HG03460 (cell line): ENCODE results near the gene NXPH4.

Source experiments
- ATAC-seq: cut with Tn5 transposase; IDR thresholded peaks from one replicate; pipeline ENCODE4 v1.9.1; 2021; ENCODE audit not compliant: unreplicated experiment

The NXPH4 gene

GRCh38 chr12:57183939-57184725, 32.5 kb upstream of the NXPH4 start:
- no peak for ATAC-seq

GRCh38 chr12:57185403-57185802, 31.2 kb upstream of the NXPH4 start:
- no peak for ATAC-seq

DNA sequence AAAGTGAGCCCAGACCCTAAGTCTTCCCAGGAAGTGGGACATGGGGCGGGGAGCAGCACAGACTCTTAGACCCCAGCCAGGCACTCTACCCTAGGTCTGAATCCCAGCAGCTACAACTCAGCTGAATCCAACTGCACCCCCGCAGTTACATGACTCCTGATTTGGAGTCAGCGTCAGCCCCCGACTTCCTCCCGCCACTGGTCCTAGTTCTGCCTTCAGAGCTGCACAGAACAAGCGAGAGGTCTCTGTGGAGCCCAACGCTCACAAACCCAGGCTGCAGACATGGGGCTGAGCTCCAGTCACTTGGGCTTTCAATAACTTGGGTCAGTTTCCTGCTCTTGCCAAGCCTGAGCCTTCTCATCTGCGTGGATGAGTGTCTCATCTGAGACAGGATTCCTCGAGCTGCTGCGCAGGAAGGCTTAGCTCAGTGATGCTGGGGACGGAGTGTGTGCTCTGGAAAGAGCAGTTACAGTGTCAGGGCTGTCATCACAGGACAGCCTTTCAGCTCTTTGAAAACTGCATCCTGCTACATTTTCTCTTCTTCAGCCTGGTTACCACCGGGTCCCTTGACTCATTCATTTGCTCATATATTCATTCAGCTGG, 30.6 kb upstream of the NXPH4 start:
- no peak for ATAC-seq

DNA sequence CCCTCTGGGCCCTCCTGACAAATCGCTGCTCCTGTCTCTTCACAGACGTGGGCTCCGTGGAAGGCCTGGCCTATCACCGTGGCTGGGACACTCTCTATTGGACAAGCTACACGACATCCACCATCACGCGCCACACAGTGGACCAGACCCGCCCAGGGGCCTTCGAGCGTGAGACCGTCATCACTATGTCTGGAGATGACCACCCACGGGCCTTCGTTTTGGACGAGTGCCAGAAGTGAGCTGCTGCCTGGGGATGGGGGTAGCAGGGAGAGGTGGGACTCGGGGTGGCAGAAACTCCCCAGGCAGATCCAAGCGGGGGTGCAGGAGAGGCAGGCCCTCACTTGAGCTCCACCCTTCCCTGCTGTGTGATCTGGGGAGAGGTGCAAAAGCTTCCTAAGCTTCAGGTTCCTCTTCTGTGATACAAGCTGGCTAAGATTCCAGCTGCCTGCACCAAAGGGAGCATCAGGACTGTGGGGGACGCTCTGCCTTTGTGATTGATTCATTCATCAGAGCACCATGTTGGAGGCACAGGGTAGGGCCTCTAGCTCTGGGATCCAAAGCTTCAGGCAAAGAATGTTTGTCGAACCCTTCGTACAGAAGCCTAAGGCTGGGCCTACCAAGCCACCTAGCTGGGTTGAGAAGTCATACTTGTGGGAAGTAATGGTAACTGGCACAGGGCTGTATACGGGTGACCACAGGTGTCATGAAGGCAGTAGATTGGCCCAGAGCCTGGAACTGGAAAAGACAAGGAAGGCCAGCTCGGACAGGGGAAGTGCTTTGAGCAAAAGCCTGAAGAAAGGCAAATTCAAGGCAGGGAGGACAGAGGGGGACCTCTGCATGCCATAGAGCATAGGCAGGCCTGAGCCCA, 29.1 kb upstream of the NXPH4 start:
- no peak for ATAC-seq

DNA sequence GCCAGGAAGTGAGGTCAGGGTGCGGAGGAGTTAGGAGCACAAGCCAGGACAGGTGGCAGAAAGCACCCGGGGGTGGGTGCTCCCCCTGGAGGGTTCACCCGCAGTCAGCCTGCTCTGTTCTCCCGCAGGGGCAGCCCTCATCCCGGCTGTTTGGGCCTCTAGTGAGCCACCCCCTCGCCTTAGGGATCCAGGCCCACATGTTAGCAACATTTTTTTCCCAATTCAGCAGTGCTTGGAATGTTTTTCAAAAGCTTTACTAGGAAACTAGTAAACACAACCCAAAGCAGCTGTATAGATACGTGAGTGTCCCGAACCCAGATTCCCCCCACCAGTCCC, 28.5 kb upstream of the NXPH4 start:
- ATAC-seq = no peak

- no peak for ATAC-seq
Measured at GRCh38 chr12:57190037-57190436, 26.6 kb upstream of the NXPH4 start.

- ATAC-seq = no peak
Measured at GRCh38 chr12:57190821-57191220, 25.8 kb upstream of the NXPH4 start.

DNA sequence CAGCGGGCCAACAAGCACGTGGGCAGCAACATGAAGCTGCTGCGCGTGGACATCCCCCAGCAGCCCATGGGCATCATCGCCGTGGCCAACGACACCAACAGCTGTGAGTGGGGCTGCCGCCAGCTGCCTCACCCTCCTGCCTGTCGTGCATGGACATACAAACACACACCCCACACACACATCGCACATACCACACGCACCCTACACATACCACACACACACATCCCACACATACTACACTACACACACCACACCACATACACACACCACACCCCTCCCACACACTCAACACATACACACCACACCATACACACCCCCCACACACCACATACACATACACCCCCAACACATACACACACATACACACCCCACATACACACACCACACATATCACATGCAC, 25.2 kb upstream of the NXPH4 start:
- ATAC-seq = no peak

GRCh38 chr12:57192920-57193319, 23.7 kb upstream of the NXPH4 start:
- no peak for ATAC-seq

DNA sequence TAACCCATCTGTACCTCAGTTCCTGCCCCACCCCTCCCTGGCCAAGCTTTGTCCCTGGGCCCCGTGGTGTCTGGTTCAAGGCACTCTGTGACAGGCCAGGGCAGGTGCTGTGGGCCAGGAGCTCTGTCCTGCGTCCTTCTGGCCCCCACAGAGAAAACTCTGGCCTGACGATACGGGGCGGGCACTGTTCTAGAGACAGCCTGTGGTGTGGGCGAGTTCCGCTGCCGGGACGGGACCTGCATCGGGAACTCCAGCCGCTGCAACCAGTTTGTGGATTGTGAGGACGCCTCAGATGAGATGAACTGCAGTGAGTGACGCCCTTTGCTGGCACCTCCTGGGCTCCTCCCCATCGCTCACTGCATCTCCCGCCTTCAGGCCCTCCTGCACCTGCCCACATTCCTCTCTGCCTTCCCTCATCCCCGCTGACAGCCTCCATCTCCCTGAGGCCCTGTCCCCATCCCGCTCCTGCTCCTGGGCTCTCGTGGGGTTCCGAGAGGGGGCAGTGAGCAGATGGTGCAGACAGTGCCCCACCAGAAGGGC, 22.8 kb upstream of the NXPH4 start:
- ATAC-seq = no peak

DNA sequence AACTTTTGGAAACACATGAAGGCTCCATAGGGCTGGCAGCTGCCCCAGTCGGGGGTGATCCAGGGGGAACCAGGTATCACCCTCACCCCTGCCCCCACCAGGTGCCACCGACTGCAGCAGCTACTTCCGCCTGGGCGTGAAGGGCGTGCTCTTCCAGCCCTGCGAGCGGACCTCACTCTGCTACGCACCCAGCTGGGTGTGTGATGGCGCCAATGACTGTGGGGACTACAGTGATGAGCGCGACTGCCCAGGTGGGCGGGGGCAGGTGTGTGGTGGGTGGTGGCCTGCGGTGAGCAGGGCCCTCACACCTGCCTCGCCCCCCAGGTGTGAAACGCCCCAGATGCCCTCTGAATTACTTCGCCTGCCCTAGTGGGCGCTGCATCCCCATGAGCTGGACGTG, 22.3 kb upstream of the NXPH4 start:
- ATAC-seq = no peak

DNA sequence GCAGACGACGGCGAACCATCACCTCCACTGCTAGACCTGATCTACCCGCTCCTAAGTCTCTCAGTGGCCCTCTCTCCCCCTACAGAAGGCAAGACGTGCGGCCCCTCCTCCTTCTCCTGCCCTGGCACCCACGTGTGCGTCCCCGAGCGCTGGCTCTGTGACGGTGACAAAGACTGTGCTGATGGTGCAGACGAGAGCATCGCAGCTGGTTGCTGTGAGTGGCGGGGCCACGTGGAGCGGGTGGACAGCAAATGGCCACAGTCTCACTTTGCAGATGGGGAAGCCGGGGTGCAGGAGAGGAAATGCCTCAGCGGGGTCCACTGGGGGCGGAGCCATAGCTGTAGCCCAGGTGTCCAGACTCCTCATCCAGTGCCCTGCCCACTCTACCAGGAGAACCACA, 21.4 kb upstream of the NXPH4 start:
- no peak for ATAC-seq

DNA sequence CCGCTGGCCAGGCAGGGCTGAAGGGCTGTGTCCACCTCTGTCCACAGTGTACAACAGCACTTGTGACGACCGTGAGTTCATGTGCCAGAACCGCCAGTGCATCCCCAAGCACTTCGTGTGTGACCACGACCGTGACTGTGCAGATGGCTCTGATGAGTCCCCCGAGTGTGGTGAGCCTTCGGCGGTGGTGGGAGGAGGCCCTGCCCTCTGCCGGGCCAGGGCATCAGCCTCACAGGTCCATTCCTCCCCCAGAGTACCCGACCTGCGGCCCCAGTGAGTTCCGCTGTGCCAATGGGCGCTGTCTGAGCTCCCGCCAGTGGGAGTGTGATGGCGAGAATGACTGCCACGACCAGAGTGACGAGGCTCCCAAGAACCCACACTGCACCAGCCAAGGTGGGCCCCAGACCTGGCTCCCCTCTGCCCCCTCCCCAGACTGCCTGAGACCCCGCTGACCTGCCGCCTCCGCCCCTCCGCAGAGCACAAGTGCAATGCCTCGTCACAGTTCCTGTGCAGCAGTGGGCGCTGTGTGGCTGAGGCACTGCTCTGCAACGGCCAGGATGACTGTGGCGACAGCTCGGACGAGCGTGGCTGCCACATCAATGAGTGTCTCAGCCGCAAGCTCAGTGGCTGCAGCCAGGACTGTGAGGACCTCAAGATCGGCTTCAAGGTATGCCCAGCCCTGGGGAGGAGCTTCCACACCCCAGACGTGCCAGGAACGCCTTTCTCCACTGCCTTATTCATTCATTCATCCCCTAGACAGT, 20.8 kb upstream of the NXPH4 start:
- ATAC-seq = no peak

GRCh38 chr12:57196439-57196838, 20.2 kb upstream of the NXPH4 start:
- ATAC-seq = no peak

DNA sequence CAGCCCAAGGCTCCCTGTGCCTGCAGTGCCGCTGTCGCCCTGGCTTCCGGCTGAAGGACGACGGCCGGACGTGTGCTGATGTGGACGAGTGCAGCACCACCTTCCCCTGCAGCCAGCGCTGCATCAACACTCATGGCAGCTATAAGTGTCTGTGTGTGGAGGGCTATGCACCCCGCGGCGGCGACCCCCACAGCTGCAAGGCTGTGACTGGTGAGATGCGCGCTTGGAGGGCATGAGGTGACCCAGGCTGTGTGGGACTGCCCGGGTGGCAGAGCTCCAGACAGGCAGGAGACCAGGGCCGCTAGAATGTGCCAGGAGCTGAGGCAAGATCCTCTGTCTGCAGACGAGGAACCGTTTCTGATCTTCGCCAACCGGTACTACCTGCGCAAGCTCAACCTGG, 19.6 kb upstream of the NXPH4 start:
- ATAC-seq = no peak

GRCh38 chr12:57198329-57198728, 18.3 kb upstream of the NXPH4 start:
- no peak for ATAC-seq

DNA sequence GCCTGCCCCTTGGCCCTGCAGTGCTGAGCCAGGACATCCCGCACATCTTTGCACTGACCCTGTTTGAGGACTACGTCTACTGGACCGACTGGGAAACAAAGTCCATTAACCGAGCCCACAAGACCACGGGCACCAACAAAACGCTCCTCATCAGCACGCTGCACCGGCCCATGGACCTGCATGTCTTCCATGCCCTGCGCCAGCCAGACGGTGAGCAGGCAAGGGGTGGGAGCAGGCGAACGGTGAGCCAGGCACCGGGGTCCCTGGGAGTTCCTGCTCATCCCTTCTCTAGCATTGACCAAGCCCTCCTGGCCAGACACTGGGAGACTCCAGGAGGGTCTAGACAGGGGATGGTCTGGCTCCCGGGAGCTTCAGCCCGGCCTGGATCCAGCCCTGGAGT, 17.4 kb upstream of the NXPH4 start:
- no peak for ATAC-seq

DNA sequence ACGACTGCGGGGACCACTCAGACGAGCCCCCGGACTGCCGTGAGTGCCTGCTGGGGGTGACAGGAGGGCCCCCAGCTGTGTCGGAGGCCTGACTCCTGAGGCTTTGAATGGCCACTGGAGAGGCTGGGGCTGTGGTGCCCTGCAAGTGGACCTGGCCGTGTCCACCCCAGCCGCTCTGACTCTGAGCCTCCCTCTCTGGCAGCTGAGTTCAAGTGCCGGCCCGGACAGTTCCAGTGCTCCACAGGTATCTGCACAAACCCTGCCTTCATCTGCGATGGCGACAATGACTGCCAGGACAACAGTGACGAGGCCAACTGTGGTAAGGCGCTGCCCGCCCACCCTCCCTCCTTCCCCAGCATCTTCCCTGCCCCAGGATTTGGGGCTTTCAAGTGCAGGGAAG, 16.1 kb upstream of the NXPH4 start:
- ATAC-seq = no peak

DNA sequence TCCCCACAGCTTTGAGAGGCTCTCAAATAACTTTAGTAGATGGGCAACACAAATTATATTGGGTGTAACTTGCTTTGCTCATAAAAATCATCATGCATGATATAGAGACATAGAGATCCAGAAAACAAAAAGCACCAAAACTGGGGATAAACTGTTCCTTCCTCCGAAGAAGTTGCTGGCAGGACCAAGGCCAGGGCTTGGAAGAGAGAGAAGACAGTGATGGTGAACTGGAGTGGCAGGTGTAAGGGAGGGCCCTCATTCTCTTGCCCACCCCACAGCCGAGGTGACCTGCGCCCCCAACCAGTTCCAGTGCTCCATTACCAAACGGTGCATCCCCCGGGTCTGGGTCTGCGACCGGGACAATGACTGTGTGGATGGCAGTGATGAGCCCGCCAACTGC, 15.4 kb upstream of the NXPH4 start:
- ATAC-seq = no peak

- no peak for ATAC-seq
Measured at GRCh38 chr12:57201631-57202030, 15.0 kb upstream of the NXPH4 start.

DNA sequence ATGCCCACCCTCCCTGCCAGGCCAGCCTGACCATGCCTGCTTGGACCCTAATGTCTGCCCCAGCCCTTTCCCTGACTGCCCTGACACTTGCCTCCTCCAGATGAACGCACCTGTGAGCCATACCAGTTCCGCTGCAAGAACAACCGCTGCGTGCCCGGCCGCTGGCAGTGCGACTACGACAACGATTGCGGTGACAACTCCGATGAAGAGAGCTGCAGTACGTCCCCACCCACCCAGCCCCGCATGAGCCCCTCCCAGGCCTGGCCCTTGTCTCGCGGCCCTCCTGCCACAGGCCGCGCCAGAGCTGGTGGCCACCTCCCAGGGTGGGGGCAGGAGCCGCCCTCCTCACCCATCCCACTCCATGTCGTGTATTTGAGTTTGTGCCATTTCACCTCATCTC, 14.3 kb upstream of the NXPH4 start:
- no peak for ATAC-seq
